ENCODE measurements around the gene PNKD.

GRCh38 chr2:218223046-218223445 lies 47.3 kb upstream of the PNKD start:
- TF ChIP-seq, protein P1, sequence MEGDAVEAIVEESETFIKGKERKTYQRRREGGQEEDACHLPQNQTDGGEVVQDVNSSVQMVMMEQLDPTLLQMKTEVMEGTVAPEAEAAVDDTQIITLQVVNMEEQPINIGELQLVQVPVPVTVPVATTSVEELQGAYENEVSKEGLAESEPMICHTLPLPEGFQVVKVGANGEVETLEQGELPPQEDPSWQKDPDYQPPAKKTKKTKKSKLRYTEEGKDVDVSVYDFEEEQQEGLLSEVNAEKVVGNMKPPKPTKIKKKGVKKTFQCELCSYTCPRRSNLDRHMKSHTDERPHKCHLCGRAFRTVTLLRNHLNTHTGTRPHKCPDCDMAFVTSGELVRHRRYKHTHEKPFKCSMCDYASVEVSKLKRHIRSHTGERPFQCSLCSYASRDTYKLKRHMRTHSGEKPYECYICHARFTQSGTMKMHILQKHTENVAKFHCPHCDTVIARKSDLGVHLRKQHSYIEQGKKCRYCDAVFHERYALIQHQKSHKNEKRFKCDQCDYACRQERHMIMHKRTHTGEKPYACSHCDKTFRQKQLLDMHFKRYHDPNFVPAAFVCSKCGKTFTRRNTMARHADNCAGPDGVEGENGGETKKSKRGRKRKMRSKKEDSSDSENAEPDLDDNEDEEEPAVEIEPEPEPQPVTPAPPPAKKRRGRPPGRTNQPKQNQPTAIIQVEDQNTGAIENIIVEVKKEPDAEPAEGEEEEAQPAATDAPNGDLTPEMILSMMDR (IDR thresholded peaks at IDR 0.05 in 4 of 5, conservative IDR thresholded peaks at IDR 0.05 in 1 of 5) = no peak
- TF ChIP-seq POLR2A (IDR thresholded peaks at IDR 0.05) = no peak
